CD8-positive, alpha-beta memory T cell (primary cell): ENCODE data around the gene PPCS. TPM values are rescaled to one million over a fixed set of nuclear protein-coding genes. Genes with fewer than 3 reads are reported as not detected.

Source experiments
- CTCF ChIA-PET: fragments of 350-600 bp; sonication (Branson Sonifier 250); formaldehyde crosslinking; loops from one replicate; lab custom pipeline; 2021; ENCODE audit warnings: antibody characterized with exemption; lab: Charles Lee
- POLR2A ChIA-PET: fragments of 350-600 bp; sonication (Branson Sonifier 250); formaldehyde crosslinking; loops from one replicate; lab custom pipeline; 2021; ENCODE audit warnings: antibody characterized with exemption; lab: Charles Lee
- DNase-seq, 5 donors: peaks; one replicate each; pipeline versions ENCODE4 v3.0.0 to v3.0.0-alpha.2; 2020 to 2022; ENCODE audit warnings: mixed read lengths in 1 of 5
- H3K27ac ChIP-seq: one replicate; pipeline ENCODE4 v1.7.0; 2013; ENCODE audit warnings: low read depth, mild to moderate bottlenecking, low read length, moderate library complexity
- H3K27me3 ChIP-seq: 2 replicates; pipeline ENCODE4 v1.7.0; 2013; ENCODE audit warnings: low read length, mild to moderate bottlenecking; ENCODE audit not compliant: insufficient read depth, poor library complexity, severe bottlenecking
- H3K36me3 ChIP-seq: 2 replicates; pipeline ENCODE4 v1.7.0; 2013; ENCODE audit warnings: mild to moderate bottlenecking, low read length, moderate library complexity; ENCODE audit not compliant: insufficient read depth
- H3K4me1 ChIP-seq: 2 replicates; pipeline ENCODE4 v1.7.0; 2013; ENCODE audit warnings: mild to moderate bottlenecking, low read length, moderate library complexity; ENCODE audit not compliant: insufficient read depth
- H3K4me3 ChIP-seq: 2 replicates; pipeline ENCODE4 v1.7.0; 2013; ENCODE audit warnings: mild to moderate bottlenecking, low read length
- H3K9me3 ChIP-seq: 2 replicates; pipeline ENCODE4 v1.7.0; 2013; ENCODE audit warnings: mild to moderate bottlenecking, low read length
- H3K27ac Mint-ChIP-seq, 8 donors: one replicate each; pipeline ENCODE4 v1.8.0; 2020 to 2021; ENCODE audit warnings: mixed read lengths in 8 of 8, mild to moderate bottlenecking in 6 of 8, inconsistent platforms in 3 of 8, moderate library complexity in 3 of 8
- H3K27me3 Mint-ChIP-seq, 2 donors: one replicate each; pipeline ENCODE4 v1.8.0; 2020 to 2021; ENCODE audit warnings: mixed read lengths in 2 of 2, mild to moderate bottlenecking in 1 of 2, moderate library complexity in 1 of 2
- H3K36me3 Mint-ChIP-seq, 3 donors: one replicate each; pipeline ENCODE4 v1.8.0; 2020 to 2021; ENCODE audit warnings: mixed read lengths in 3 of 3, inconsistent platforms in 1 of 3, mild to moderate bottlenecking in 1 of 3
- H3K4me1 Mint-ChIP-seq, 3 donors: one replicate each; pipeline ENCODE4 v1.8.0; 2020 to 2021; ENCODE audit warnings: mixed read lengths in 3 of 3, inconsistent platforms in 1 of 3, mild to moderate bottlenecking in 1 of 3
- H3K4me3 Mint-ChIP-seq, 7 donors: one replicate each; pipeline ENCODE4 v1.8.0; 2020 to 2021; ENCODE audit warnings: mixed read lengths in 7 of 7, mild to moderate bottlenecking in 6 of 7, moderate library complexity in 4 of 7, inconsistent platforms in 2 of 7
- H3K9me3 Mint-ChIP-seq, 5 donors: one replicate each; pipeline ENCODE4 v1.8.0; 2020 to 2022; ENCODE audit warnings: mixed read lengths in 5 of 5, mild to moderate bottlenecking in 3 of 5, moderate library complexity in 2 of 5, inconsistent platforms in 1 of 5
- polyA plus RNA-seq: library from polyadenylated mRNA; unstranded; fragments of 300-500 nt; fragmentation: Illumina TruSeq; gene quantifications from one replicate; pipeline ENCODE4 v1.2.3, GENCODE V29; 2021
- total RNA-seq, 2 experiments: library from RNA; stranded (reverse); gene quantifications; one replicate each; pipeline ENCODE4 v1.2.3, GENCODE V29; 2021

PPCS gene
- total RNA-seq, result 10 to 100 TPM; 45.3 to 45.7 TPM
- 113 TPM for polyA plus RNA-seq

DNA sequence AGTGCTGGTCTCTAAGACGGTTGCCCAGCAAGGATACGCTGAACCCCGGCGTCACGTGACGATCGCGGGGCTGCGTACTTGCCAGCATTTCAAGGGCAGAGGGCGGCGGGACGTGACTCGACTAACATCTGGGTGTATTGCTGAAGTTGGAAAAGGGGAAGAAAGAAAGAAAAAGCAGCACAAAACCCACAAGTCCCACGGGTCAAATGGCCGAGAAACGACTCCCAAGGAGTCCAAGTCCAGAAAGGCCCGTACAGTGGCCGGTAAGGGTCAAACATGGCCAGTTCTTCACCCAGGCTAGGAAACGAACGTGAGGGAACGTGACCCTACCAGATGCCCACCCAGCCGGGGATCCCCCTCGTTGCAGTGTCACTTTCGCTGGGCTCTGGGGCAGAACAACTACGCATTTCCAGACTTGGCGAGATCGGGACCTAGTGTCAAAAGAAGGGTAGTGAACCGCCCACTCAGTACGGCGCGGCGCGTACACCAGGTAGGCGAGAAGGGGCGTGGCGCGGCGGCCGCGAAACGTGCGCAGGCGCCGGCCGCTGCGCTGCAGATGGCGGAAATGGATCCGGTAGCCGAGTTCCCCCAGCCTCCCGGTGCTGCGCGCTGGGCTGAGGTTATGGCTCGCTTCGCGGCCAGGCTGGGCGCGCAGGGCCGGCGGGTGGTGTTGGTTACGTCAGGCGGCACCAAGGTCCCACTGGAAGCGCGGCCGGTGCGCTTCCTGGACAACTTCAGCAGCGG, at the start of gene PPCS, which contains the start of gene ZMYND12:
TSS of gene PPCS (plus strand) at position 534 of the 744 bp plus-strand sequence. CDS start at position 557, 23 bp downstream.
TSS of gene ZMYND12 (minus strand) at position 13 of the 744 bp plus-strand sequence. CDS start 25 bp downstream, outside the sequence.
- peaks cover 0 to 52% (median 9%) of the 10 kb centered on the region in 3 donors for H3K36me3 Mint-ChIP-seq
- CTCF ChIA-PET, result interaction anchor here (1.6 kb wide), 1 partner anchor 497 kb away, joined by 3 read pairs; no protein-coding TSS in a partner anchor

DNA sequence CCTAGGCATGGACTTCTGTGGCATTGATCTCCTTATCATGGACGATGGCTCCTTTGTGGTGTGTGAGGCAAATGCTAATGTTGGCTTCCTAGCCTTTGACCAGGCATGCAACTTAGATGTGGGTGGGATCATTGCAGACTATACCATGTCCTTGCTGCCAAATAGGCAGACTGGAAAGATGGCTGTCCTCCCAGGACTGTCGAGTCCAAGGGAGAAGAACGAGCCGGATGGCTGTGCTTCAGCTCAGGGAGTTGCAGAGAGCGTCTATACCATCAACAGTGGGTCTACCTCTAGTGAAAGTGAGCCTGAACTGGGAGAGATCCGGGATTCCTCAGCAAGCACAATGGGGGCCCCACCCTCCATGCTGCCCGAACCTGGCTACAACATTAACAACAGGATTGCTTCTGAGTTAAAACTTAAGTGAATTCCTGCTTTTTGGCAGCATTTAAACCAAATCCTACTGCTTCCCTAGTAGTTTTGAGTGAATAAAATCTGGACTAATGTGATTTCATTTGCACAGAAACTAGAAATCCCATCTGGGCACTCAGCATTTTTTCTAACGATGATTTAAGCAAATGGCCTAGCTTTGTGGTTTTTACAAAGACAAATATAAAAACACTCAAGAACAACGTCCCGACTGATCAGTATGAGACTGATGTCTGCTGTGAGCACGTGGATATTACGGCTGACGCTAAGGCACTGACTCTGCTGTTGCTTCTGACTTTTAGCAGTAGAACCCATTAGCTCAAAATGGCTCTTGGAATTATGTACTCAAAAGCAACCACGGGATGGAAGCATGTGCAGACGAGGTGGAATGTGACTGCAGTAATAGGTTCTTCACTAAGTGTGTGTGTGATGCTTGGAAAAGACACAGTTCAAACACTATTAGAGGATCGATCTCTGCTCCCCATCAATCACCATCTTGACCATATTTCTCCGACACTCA, 41.5 kb upstream of the PPCS start:
- Mint-ChIP-seq H3K27me3 (peaks cover 3 to 22% of the 10 kb centered on the region in 2 donors), H3K4me1 (no peaks in the 10 kb centered on the region), H3K27ac (no peak overlapping the region), H3K4me3 (no peak overlapping the region), H3K9me3 (no peaks in the 10 kb centered on the region), H3K36me3 (no peaks in the 10 kb centered on the region)
- H3K4me1 ChIP-seq, result no peaks in the 10 kb centered on the region
- DNase-seq, result no peak
- no peak overlapping the region for H3K4me3 ChIP-seq
- POLR2A ChIA-PET, result no interaction called here
- no peaks in the 10 kb centered on the region for H3K36me3 ChIP-seq
- H3K27ac ChIP-seq, result no peak overlapping the region
- H3K27me3 ChIP-seq, result no peaks in the 10 kb centered on the region
- CTCF ChIA-PET, result no interaction called here
- H3K9me3 ChIP-seq, result no peaks in the 10 kb centered on the region

More for the DNA sequence above, at the start of gene PPCS, which contains the start of gene ZMYND12:
- Histone ChIP-seq H3K9me3 (no peaks in the 10 kb centered on the region), H3K27me3 (no peaks in the 10 kb centered on the region), H3K4me3 (peak within 1 kb of the TSS; percentile 95), H3K36me3 (peaks cover 25% of the 10 kb centered on the region), H3K27ac (peak within 1 kb of the TSS; percentile 99), H3K4me1 (peaks cover 27% of the 10 kb centered on the region)
- H3K27me3 Mint-ChIP-seq, result peaks cover 0 to 4% of the 10 kb centered on the region in 2 donors
- DNase-seq, result peak; percentile 88 to 95 (median 92)
- POLR2A ChIA-PET, result interaction anchor here (0.8 kb wide), 1 partner anchor 536 kb away, joined by 3 read pairs; no protein-coding TSS in a partner anchor
- H3K4me3 Mint-ChIP-seq, result peak within 1 kb of the TSS; percentile 85 to 99 (median 92)
- peak within 1 kb of the TSS; percentile 97 to 100 (median 98) for H3K27ac Mint-ChIP-seq
- H3K9me3 Mint-ChIP-seq, result no peaks in the 10 kb centered on the region
- peaks cover 37 to 51% (median 42%) of the 10 kb centered on the region in 3 donors for H3K4me1 Mint-ChIP-seq

DNA sequence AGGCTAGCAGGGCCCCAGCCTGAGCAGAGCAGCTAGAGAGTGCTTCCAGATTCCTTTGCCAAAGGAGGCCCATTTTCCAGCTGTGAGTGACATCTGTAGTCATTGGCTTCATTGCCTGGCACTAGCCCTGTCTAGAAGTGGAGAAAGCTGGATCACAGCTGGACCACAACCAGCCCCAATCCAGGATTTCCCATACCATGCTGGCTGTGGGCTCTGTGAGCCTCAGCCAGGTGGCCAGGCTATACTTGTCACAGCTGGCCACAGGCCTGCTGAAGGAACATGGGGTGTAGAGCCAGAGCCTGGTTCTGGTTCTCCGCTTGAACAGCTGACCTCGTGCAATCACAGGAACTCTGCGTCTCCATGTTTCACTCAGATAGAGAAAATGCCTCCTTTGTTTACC, 39.2 kb upstream of the PPCS start:
- no peak overlapping the region for H3K4me3 Mint-ChIP-seq
- no peak for DNase-seq
- no peaks in the 10 kb centered on the region for H3K36me3 ChIP-seq
- H3K27ac ChIP-seq, result no peak overlapping the region
- CTCF ChIA-PET, result no interaction called here
- no peaks in the 10 kb centered on the region for H3K9me3 ChIP-seq
- H3K4me3 ChIP-seq, result no peak overlapping the region
- H3K4me1 ChIP-seq, result no peaks in the 10 kb centered on the region
- H3K27ac Mint-ChIP-seq, result no peak overlapping the region
- H3K4me1 Mint-ChIP-seq, result no peaks in the 10 kb centered on the region
- H3K9me3 Mint-ChIP-seq, result no peaks in the 10 kb centered on the region
- no peaks in the 10 kb centered on the region for H3K27me3 ChIP-seq
- H3K27me3 Mint-ChIP-seq, result peaks cover 10 to 32% of the 10 kb centered on the region in 2 donors
- POLR2A ChIA-PET, result no interaction called here
- H3K36me3 Mint-ChIP-seq, result no peaks in the 10 kb centered on the region

DNA sequence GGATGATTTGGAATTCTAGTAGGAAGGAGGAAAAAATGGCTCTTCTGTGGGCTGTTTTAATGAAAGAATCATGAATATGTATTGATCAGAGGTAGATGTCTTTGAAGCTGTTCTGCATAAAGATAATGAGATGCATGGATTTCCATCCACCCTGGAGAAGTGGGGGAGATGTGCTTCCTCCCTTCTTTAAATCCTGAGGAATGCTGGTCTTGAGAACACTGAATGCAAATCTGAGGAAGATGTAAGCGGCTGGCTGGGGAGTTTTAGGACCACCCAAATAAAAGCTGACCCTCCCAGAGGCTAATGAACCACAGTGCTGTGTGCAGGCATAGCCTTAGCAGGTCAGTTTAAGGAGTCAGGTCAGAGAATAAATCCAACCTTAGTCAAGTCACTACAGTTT, 37.8 kb upstream of the PPCS start:
- CTCF ChIA-PET, result interaction anchor here (1.0 kb wide), 1 partner anchor 115 kb away, joined by 3 read pairs; no protein-coding TSS in a partner anchor
- no peak overlapping the region for H3K4me3 Mint-ChIP-seq
- no peaks in the 10 kb centered on the region for H3K4me1 Mint-ChIP-seq
- DNase-seq, result no peak
- peaks cover 10 to 32% of the 10 kb centered on the region in 2 donors for H3K27me3 Mint-ChIP-seq
- H3K27me3 ChIP-seq, result no peaks in the 10 kb centered on the region
- no peak overlapping the region for H3K27ac ChIP-seq
- no peak overlapping the region for H3K27ac Mint-ChIP-seq
- POLR2A ChIA-PET, result no interaction called here
- no peaks in the 10 kb centered on the region for H3K36me3 ChIP-seq
- no peaks in the 10 kb centered on the region for H3K9me3 Mint-ChIP-seq
- H3K4me3 ChIP-seq, result no peak overlapping the region
- no peaks in the 10 kb centered on the region for H3K9me3 ChIP-seq
- no peaks in the 10 kb centered on the region for H3K36me3 Mint-ChIP-seq
- no peaks in the 10 kb centered on the region for H3K4me1 ChIP-seq

DNA sequence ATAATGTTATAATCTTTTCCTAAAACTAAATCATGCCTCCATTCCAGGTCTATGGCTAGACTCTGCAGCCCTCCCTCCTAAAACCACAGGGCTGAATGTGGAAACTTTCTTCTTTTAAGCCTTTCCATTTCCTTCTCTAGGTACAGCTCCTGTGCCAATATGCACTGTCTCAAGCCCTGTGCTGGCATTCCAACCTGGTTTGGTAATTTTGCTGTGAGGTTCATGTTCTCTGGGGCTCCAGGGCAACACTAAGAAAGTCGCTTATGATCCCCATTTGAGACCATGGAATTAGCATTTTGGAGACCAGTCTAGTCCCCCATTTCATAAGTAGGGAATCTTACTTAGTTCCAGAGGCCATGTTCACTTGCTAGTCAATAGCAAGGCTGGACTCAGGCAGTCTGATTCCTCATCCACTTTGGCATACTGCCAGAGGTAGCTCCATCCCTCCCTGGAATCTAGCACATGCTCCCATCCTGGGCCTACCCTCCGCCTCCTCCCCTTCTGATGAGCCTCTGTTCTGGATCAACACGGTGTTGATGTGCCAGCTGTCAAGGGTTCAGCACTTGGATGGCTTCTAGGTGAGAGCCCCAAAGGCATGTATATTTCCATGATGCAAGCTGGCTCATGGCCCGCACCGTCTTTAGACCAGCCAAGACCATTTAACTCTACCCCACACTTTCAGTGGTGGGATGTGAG, 37.1 kb upstream of the PPCS start:
- H3K36me3 Mint-ChIP-seq, result no peaks in the 10 kb centered on the region
- CTCF ChIA-PET, result interaction anchor here (0.7 to 1.0 kb wide), 2 partner anchors 19 to 115 kb away, joined by 3 read pairs; no protein-coding TSS in a partner anchor
- H3K27me3 ChIP-seq, result no peaks in the 10 kb centered on the region

DNA sequence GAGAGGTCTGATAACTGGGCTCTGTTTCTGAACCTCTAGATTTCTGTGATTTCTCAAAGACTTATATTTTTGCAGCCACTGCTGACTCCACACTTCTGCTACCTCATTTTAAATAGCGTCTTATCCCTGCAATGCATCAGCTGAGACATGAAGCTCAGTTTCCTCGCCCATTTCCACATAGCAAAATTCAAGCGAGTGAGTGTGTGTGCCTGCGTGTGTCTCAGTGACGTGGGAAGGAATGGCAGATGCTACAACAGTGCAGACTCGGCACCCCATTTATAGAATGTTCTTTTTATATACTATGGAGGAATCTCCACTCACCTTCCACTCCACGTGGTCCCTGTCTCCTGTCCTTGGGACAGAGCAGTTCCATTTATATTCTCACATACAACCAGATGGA, 36.2 kb upstream of the PPCS start:
- Histone ChIP-seq H3K4me3 (no peak overlapping the region), H3K4me1 (no peaks in the 10 kb centered on the region), H3K27ac (no peak overlapping the region), H3K27me3 (no peaks in the 10 kb centered on the region), H3K36me3 (no peaks in the 10 kb centered on the region), H3K9me3 (no peaks in the 10 kb centered on the region)
- POLR2A ChIA-PET, result no interaction called here
- H3K36me3 Mint-ChIP-seq, result no peaks in the 10 kb centered on the region
- H3K4me1 Mint-ChIP-seq, result no peaks in the 10 kb centered on the region
- no peaks in the 10 kb centered on the region for H3K9me3 Mint-ChIP-seq
- no peak overlapping the region for H3K27ac Mint-ChIP-seq
- no peak overlapping the region for H3K4me3 Mint-ChIP-seq
- CTCF ChIA-PET, result no interaction called here
- no peak for DNase-seq
- H3K27me3 Mint-ChIP-seq, result peaks cover 10 to 36% of the 10 kb centered on the region in 2 donors

More for the DNA sequence above, 37.1 kb upstream of the PPCS start:
- POLR2A ChIA-PET, result no interaction called here
- no peak for DNase-seq
- H3K9me3 ChIP-seq, result no peaks in the 10 kb centered on the region
- no peaks in the 10 kb centered on the region for H3K4me1 ChIP-seq
- H3K4me3 ChIP-seq, result no peak overlapping the region
- Mint-ChIP-seq H3K4me1 (no peaks in the 10 kb centered on the region), H3K4me3 (no peak overlapping the region), H3K27me3 (peaks cover 10 to 37% of the 10 kb centered on the region in 2 donors), H3K27ac (no peak overlapping the region), H3K9me3 (no peaks in the 10 kb centered on the region)
- H3K27ac ChIP-seq, result no peak overlapping the region
- no peaks in the 10 kb centered on the region for H3K36me3 ChIP-seq

DNA sequence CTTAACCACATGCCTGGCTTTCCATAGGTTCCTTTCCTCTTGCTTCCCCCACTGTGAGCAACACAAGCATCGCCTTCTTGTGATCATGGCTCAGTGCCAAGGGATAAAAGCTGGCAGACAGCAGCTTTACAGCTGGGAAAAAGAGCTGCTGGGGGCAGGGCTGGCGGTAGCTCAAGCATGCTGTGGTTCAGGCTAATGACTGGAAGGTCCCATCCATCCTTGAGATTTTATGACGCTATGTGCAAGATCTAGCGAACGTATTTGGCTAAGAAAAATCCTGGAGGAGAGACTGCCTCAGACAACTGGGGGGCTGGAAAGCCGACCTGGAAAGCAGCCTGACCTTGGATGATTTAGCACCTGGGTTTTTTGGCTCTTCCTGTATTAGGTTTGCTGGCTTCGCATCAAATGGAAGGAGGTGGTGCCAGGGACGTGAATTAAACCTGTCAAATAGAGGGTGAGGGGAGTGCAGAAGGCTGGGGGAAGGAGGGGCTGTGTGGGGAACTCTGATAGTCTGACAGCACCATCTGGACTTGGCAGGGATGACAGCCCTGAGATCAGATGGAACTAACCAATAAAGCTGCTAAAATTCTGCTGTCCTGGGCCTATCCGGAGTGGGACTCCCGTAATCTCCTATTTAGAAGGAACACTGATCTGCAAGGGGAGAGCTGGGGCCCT, 35.3 kb upstream of the PPCS start:
- H3K9me3 Mint-ChIP-seq, result no peaks in the 10 kb centered on the region
- Histone ChIP-seq H3K36me3 (no peaks in the 10 kb centered on the region), H3K9me3 (no peaks in the 10 kb centered on the region), H3K4me1 (no peaks in the 10 kb centered on the region), H3K27ac (no peak overlapping the region), H3K27me3 (no peaks in the 10 kb centered on the region), H3K4me3 (no peak overlapping the region)
- DNase-seq, result no peak
- H3K36me3 Mint-ChIP-seq, result no peaks in the 10 kb centered on the region
- peaks cover 10 to 37% of the 10 kb centered on the region in 2 donors for H3K27me3 Mint-ChIP-seq
- no peak overlapping the region for H3K4me3 Mint-ChIP-seq
- ChIA-PET CTCF (no interaction called here), POLR2A (interaction anchor here (0.6 kb wide), 1 partner anchor 43 kb away, joined by 9 read pairs; no protein-coding TSS in a partner anchor)
- no peaks in the 10 kb centered on the region for H3K4me1 Mint-ChIP-seq
- H3K27ac Mint-ChIP-seq, result peak overlapping the region in 1 of 8 donors; percentile 96
